Measurements from ENCODE around the gene THRB. TPM values are rescaled to one million over a fixed set of nuclear protein-coding genes. Genes with fewer than 3 reads are reported as not detected.

THRB gene
- total RNA-seq, 1 donor from 2014 or later, result 22.8 TPM

DNA sequence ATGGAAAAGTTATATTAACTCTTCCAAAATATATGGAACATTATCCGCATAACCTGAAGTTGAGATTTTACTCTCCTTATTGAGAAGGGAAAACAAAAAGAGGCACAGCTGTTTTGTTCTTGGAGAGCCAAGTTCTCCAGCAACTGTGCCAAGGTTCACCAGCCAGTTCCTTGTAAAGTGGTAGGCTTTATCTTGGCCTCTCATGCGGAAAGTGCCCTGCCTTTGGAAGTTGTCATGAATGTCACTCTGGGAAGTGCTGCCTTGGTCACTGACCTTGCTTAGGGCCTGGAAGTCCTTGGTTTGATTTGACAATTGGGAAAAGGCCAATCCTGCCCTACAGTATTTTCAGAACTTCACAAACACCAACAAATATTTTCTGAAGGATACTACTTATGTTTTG is 44.2 kb upstream of the THRB start:
- Histone ChIP-seq H3K27ac (no peak overlapping the region), H3K27me3 (no peaks in the 10 kb centered on the region), H3K36me3 (no peaks in the 10 kb centered on the region), H3K4me3 (no peak overlapping the region), H3K4me1 (no peaks in the 10 kb centered on the region), H3K9me3 (no peaks in the 10 kb centered on the region)
- TF ChIP-seq POLR2AphosphoS5 (IDR thresholded peaks at IDR 0.05; ENCODE audit: insufficient read depth in 1 of 2, low read depth in 1 of 2) (no peak), POLR2A (IDR thresholded peaks at IDR 0.05) (no peak)
- TF ChIP-seq, protein P1, sequence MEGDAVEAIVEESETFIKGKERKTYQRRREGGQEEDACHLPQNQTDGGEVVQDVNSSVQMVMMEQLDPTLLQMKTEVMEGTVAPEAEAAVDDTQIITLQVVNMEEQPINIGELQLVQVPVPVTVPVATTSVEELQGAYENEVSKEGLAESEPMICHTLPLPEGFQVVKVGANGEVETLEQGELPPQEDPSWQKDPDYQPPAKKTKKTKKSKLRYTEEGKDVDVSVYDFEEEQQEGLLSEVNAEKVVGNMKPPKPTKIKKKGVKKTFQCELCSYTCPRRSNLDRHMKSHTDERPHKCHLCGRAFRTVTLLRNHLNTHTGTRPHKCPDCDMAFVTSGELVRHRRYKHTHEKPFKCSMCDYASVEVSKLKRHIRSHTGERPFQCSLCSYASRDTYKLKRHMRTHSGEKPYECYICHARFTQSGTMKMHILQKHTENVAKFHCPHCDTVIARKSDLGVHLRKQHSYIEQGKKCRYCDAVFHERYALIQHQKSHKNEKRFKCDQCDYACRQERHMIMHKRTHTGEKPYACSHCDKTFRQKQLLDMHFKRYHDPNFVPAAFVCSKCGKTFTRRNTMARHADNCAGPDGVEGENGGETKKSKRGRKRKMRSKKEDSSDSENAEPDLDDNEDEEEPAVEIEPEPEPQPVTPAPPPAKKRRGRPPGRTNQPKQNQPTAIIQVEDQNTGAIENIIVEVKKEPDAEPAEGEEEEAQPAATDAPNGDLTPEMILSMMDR (IDR thresholded peaks at IDR 0.05), result no peak
- intact Hi-C loops (cut with DNase I), result no loop called here
- DNase-seq (ENCODE audit: extremely low spot score in 2 of 2), result no peak

GRCh38 chr3:24533561-24534193 is 39.0 kb upstream of the THRB start:
- no peak for DNase-seq (ENCODE audit: extremely low spot score in 2 of 2)

DNA sequence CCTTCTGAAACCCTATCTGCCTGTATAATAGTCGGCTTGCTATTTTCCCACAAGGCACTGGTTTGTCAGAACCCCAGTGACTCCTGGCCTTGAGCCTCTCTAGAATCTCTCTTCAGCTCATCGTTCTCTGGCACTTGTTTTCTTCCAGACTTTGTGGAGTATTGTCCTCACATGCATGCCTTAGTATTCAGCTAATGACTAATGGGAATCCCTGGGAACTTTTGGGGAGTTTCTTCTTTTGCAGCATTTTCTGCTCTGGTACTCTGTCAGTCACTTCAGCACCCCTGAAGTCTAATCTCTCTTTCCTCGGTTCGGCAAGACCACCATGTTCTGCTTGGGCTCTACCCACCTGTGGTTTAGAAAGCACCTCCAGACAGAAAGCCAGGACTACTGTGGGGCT is 35.8 kb upstream of the THRB start:
- no peaks in the 10 kb centered on the region for H3K4me1 ChIP-seq
- intact Hi-C loops (cut with DNase I), result no loop called here
- H3K27me3 ChIP-seq, result no peaks in the 10 kb centered on the region
- H3K4me3 ChIP-seq, result no peak overlapping the region
- no peaks in the 10 kb centered on the region for H3K36me3 ChIP-seq
- H3K27ac ChIP-seq, result no peak overlapping the region
- DNase-seq (ENCODE audit: extremely low spot score in 2 of 2), result no peak
- TF ChIP-seq POLR2AphosphoS5 (IDR thresholded peaks at IDR 0.05; ENCODE audit: insufficient read depth in 1 of 2, low read depth in 1 of 2), result no peak
- TF ChIP-seq, protein P1 (IDR thresholded peaks at IDR 0.05), result no peak
- no peak for TF ChIP-seq POLR2A (IDR thresholded peaks at IDR 0.05)
- no peaks in the 10 kb centered on the region for H3K9me3 ChIP-seq

More at GRCh38 chr3:24533561-24534193, 39.0 kb upstream of the THRB start:
- Histone ChIP-seq H3K27ac (no peak overlapping the region), H3K36me3 (no peaks in the 10 kb centered on the region), H3K27me3 (no peaks in the 10 kb centered on the region), H3K9me3 (no peaks in the 10 kb centered on the region), H3K4me3 (no peak overlapping the region), H3K4me1 (no peaks in the 10 kb centered on the region)
- intact Hi-C loops (cut with DNase I), result no loop called here
- TF ChIP-seq, protein P1 (IDR thresholded peaks at IDR 0.05), result no peak
- TF ChIP-seq POLR2AphosphoS5 (IDR thresholded peaks at IDR 0.05; ENCODE audit: insufficient read depth in 1 of 2, low read depth in 1 of 2), result no peak
- TF ChIP-seq POLR2A (IDR thresholded peaks at IDR 0.05), result no peak

DNA sequence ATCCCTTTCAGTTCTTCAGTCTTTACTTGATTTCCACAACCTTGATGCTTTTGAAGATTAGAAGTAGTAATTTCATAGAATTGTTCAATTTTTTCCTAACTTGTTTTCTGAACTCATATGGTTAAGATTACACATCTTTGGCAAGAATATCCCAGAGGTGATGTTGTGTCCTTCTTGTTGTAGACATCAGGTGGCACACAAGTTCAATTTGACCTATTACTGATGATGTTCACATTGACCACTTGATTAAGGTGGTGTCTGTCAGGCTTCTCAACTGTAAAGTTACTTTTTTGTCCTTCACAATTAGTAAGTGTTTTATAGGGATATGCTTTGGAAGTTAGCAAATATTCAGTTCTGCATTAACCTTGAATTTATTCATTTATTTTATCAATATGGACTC is 34.6 kb upstream of the THRB start:
- DNase-seq (ENCODE audit: extremely low spot score in 2 of 2), result no peak
- TF ChIP-seq POLR2A (IDR thresholded peaks at IDR 0.05) (no peak), POLR2AphosphoS5 (IDR thresholded peaks at IDR 0.05; ENCODE audit: insufficient read depth in 1 of 2, low read depth in 1 of 2) (no peak)
- TF ChIP-seq, protein P1 (IDR thresholded peaks at IDR 0.05), result no peak
- intact Hi-C loops (cut with DNase I), result no loop called here

GRCh38 chr3:24526640-24527212 is 32.1 kb upstream of the THRB start:
- Histone ChIP-seq H3K36me3 (no peaks in the 10 kb centered on the region), H3K9me3 (no peaks in the 10 kb centered on the region), H3K27ac (no peak overlapping the region), H3K4me3 (no peak overlapping the region), H3K4me1 (peaks cover 6% of the 10 kb centered on the region), H3K27me3 (no peaks in the 10 kb centered on the region)
- intact Hi-C loops (cut with DNase I), result no loop called here
- DNase-seq (ENCODE audit: extremely low spot score in 2 of 2), result no peak
- TF ChIP-seq, protein P1 (IDR thresholded peaks at IDR 0.05), result no peak
- TF ChIP-seq POLR2AphosphoS5 (IDR thresholded peaks at IDR 0.05; ENCODE audit: insufficient read depth in 1 of 2, low read depth in 1 of 2) (no peak), POLR2A (IDR thresholded peaks at IDR 0.05) (no peak)

More for the DNA sequence above, 34.6 kb upstream of the THRB start:
- H3K27ac ChIP-seq, result no peak overlapping the region
- no peaks in the 10 kb centered on the region for H3K36me3 ChIP-seq
- H3K9me3 ChIP-seq, result no peaks in the 10 kb centered on the region
- no peaks in the 10 kb centered on the region for H3K4me1 ChIP-seq
- no peaks in the 10 kb centered on the region for H3K27me3 ChIP-seq
- H3K4me3 ChIP-seq, result no peak overlapping the region

Data from vagina (tissue), 2 donors.